ENCODE results near the gene IL2RA.
"Not testable (repeated sequence)": the region's sequence is repeated elsewhere in the genome, so short reads cannot be mapped to it uniquely, and the experiment has no call there.

Gene IL2RA

GRCh38 chr10:6082496-6083395, 20.6 kb upstream of the IL2RA start:
- no peak for DNase-seq (ENCODE audit: low read depth in 3 of 3)

GRCh38 chr10:6080417-6080973, 18.3 kb upstream of the IL2RA start:
- no peak for DNase-seq (ENCODE audit: low read depth in 3 of 3)

- no peak for DNase-seq (ENCODE audit: low read depth in 3 of 3)
Observed at GRCh38 chr10:6079044-6079443, 16.9 kb upstream of the IL2RA start.

GRCh38 chr10:6077071-6077675, 15.0 kb upstream of the IL2RA start:
- no peak for DNase-seq (ENCODE audit: low read depth in 3 of 3)

- no peak for DNase-seq (ENCODE audit: low read depth in 3 of 3)
Observed at GRCh38 chr10:6074489-6075301, 12.5 kb upstream of the IL2RA start.

GRCh38 chr10:6072215-6072934, 10.2 kb upstream of the IL2RA start:
- DNase-seq (ENCODE audit: low read depth in 3 of 3), result no peak

GRCh38 chr10:6071181-6072175, 9.3 kb upstream of the IL2RA start:
- DNase-seq (ENCODE audit: low read depth in 3 of 3), result no peak

- peak in 2 of 3 donors; percentile 67 to 82 for DNase-seq (ENCODE audit: low read depth in 3 of 3)
Observed at GRCh38 chr10:6070660-6071059, 8.5 kb upstream of the IL2RA start.

- no peak for DNase-seq (ENCODE audit: low read depth in 3 of 3)
Observed at GRCh38 chr10:6069081-6069931, 7.1 kb upstream of the IL2RA start.

- no peak for DNase-seq (ENCODE audit: low read depth in 3 of 3)
Observed at GRCh38 chr10:6068422-6068821, 6.3 kb upstream of the IL2RA start.

GRCh38 chr10:6068006-6068405, 5.8 kb upstream of the IL2RA start:
- no peak for DNase-seq (ENCODE audit: low read depth in 3 of 3)

- no peak for DNase-seq (ENCODE audit: low read depth in 3 of 3)
Observed at GRCh38 chr10:6067457-6067856, 5.3 kb upstream of the IL2RA start.

GRCh38 chr10:6065835-6066234, 3.7 kb upstream of the IL2RA start:
- no peak for DNase-seq (ENCODE audit: low read depth in 3 of 3)

GRCh38 chr10:6065406-6065805, 3.2 kb upstream of the IL2RA start:
- DNase-seq (ENCODE audit: low read depth in 3 of 3), result no peak

- not testable (repeated sequence) for DNase-seq (ENCODE audit: low read depth in 3 of 3)
Observed at GRCh38 chr10:6064726-6065125, 2.6 kb upstream of the IL2RA start.

GRCh38 chr10:6064119-6064518, 2.0 kb upstream of the IL2RA start:
- DNase-seq (ENCODE audit: low read depth in 3 of 3), result no peak

- DNase-seq (ENCODE audit: low read depth in 3 of 3), result no peak
Observed at GRCh38 chr10:6061056-6061455, 1.1 kb downstream of the IL2RA start.

- no peak for DNase-seq (ENCODE audit: low read depth in 3 of 3)
Observed at GRCh38 chr10:6059506-6059905, 2.7 kb downstream of the IL2RA start.
